Endothelial cell (in vitro differentiated cells): Measurements from ENCODE around the gene RUSC2. TPM values are rescaled to one million over a fixed set of nuclear protein-coding genes. Genes with fewer than 3 reads are reported as not detected.
A peak's percentile ranks its signal among the peaks of the same experiment; 100 is the strongest.

Experiments used
- DNase-seq: peaks from one replicate; pipeline ENCODE4 v3.0.0; 2021; ENCODE audit warnings: low spot score
- H3K27ac Mint-ChIP-seq: one replicate; pipeline ENCODE4 v1.8.0; 2021; ENCODE audit warnings: mixed read lengths, inconsistent platforms; ENCODE audit not compliant: unreplicated experiment
- H3K27me3 Mint-ChIP-seq: one replicate; pipeline ENCODE4 v1.8.0; 2021; ENCODE audit warnings: mild to moderate bottlenecking, moderate library complexity, mixed read lengths, inconsistent platforms; ENCODE audit not compliant: unreplicated experiment
- H3K36me3 Mint-ChIP-seq: one replicate; pipeline ENCODE4 v1.8.0; 2021; ENCODE audit warnings: mild to moderate bottlenecking, low read depth, mixed read lengths, inconsistent platforms; ENCODE audit not compliant: unreplicated experiment
- H3K4me1 Mint-ChIP-seq: one replicate; pipeline ENCODE4 v1.8.0; 2021; ENCODE audit warnings: mild to moderate bottlenecking, mixed read lengths, inconsistent platforms; ENCODE audit not compliant: unreplicated experiment
- H3K4me3 Mint-ChIP-seq: one replicate; pipeline ENCODE4 v1.8.0; 2021; ENCODE audit warnings: mild to moderate bottlenecking, mixed read lengths, inconsistent platforms; ENCODE audit not compliant: unreplicated experiment
- H3K9me3 Mint-ChIP-seq: one replicate; pipeline ENCODE4 v1.8.0; 2021; ENCODE audit warnings: mixed read lengths, inconsistent platforms; ENCODE audit not compliant: unreplicated experiment
- CTCF ChIP-seq: fragments of 200-600 bp; sonication (generic); IDR thresholded peaks from one replicate; pipeline ENCODE4 v1.5.0; 2021; ENCODE audit warnings: antibody characterized with exemption; ENCODE audit not compliant: unreplicated experiment
- total RNA-seq: library from RNA; stranded (reverse); fragmentation: NEBNext Ultra II Directional; extraction: Animal tissue kit (Norgen Biotek cat#: 25700); gene quantifications from one replicate; pipeline ENCODE4 v1.2.1, GENCODE V29; 2021; ENCODE audit not compliant: unreplicated experiment

The RUSC2 gene
- total RNA-seq, 1 donor from 2014 or later, result 22.3 TPM

GRCh38 chr9:35487081-35487480 lies 2.8 kb upstream of the RUSC2 start:
- H3K4me3 Mint-ChIP-seq, result peak overlapping the region; percentile 9
- no peak overlapping the region for H3K27ac Mint-ChIP-seq
- peaks cover 7% of the 10 kb centered on the region for H3K27me3 Mint-ChIP-seq

GRCh38 chr9:35488021-35488420 lies 1.9 kb upstream of the RUSC2 start:
- Mint-ChIP-seq H3K4me3 (no peak overlapping the region), H3K27ac (peak overlapping the region; percentile 79), H3K9me3 (no peaks in the 10 kb centered on the region), H3K27me3 (peaks cover 7% of the 10 kb centered on the region), H3K4me1 (peaks cover 24% of the 10 kb centered on the region), H3K36me3 (no peaks in the 10 kb centered on the region)
- no peak for TF ChIP-seq CTCF
- DNase-seq, result no peak

More at GRCh38 chr9:35487081-35487480, 2.8 kb upstream of the RUSC2 start:
- DNase-seq, result no peak
- no peak for TF ChIP-seq CTCF
- peaks cover 22% of the 10 kb centered on the region for H3K4me1 Mint-ChIP-seq
- no peaks in the 10 kb centered on the region for H3K9me3 Mint-ChIP-seq
- H3K36me3 Mint-ChIP-seq, result no peaks in the 10 kb centered on the region

- H3K9me3 Mint-ChIP-seq, result no peaks in the 10 kb centered on the region
- peaks cover 24% of the 10 kb centered on the region for H3K4me1 Mint-ChIP-seq
- H3K36me3 Mint-ChIP-seq, result no peaks in the 10 kb centered on the region
- H3K4me3 Mint-ChIP-seq, result peak overlapping the region; percentile 90
- H3K27ac Mint-ChIP-seq, result peak overlapping the region; percentile 80
- no peak for TF ChIP-seq CTCF
- DNase-seq, result no peak
- H3K27me3 Mint-ChIP-seq, result peaks cover 7% of the 10 kb centered on the region
Observed at GRCh38 chr9:35488566-35489312, 1.2 kb upstream of the RUSC2 start.

GRCh38 chr9:35490155-35490909 lies 421 bp downstream of the RUSC2 start:
- peak; percentile 15 for DNase-seq
- H3K27ac Mint-ChIP-seq, result peak overlapping the region; percentile 80

More at GRCh38 chr9:35490155-35490909, 421 bp downstream of the RUSC2 start:
- Mint-ChIP-seq H3K36me3 (no peaks in the 10 kb centered on the region), H3K4me3 (peak overlapping the region; percentile 96), H3K27me3 (peaks cover 7% of the 10 kb centered on the region), H3K4me1 (peaks cover 24% of the 10 kb centered on the region), H3K9me3 (no peaks in the 10 kb centered on the region)
- no peak for TF ChIP-seq CTCF
